Measurements from ENCODE around the gene DROSHA.

Gene DROSHA

GRCh38 chr5:31469886-31470285, 62.0 kb downstream of the DROSHA start:
- ATAC-seq (ENCODE audit: insufficient read depth, low read depth) (no peak), DNase-seq (no peak)
- no peak for TF ChIP-seq CTCF (IDR thresholded peaks at IDR 0.05; ENCODE audit: borderline replicate concordance, extremely low read depth, low read length, poor library complexity, severe bottlenecking)
- Histone ChIP-seq H3K9me3 (ENCODE audit: insufficient read depth, low read length, severe bottlenecking) (peaks cover 8% of the 10 kb centered on the region), H2AFZ (ENCODE audit: low read depth, low read length) (no peak overlapping the region), H3K27ac (ENCODE audit: low read length) (no peak overlapping the region), H3K79me2 (ENCODE audit: insufficient read depth, low read length) (no peaks in the 10 kb centered on the region), H3K36me3 (ENCODE audit: insufficient read depth, low read length) (peaks cover 77% of the 10 kb centered on the region), H3K9ac (ENCODE audit: low read depth, low read length) (no peak overlapping the region), H3K27me3 (ENCODE audit: insufficient read depth, low read length, poor library complexity) (no peaks in the 10 kb centered on the region), H3K4me3 (ENCODE audit: low read depth in 1 of 2, low read length in 2 of 2) (no peak overlapping the region), H3K4me2 (ENCODE audit: insufficient read depth, low read length) (no peak overlapping the region), H3K4me1 (ENCODE audit: insufficient read depth, low read length) (no peaks in the 10 kb centered on the region), H4K20me1 (ENCODE audit: insufficient read depth, low read length) (no peaks in the 10 kb centered on the region)

GRCh38 chr5:31469466-31469865, 62.4 kb downstream of the DROSHA start:
- Histone ChIP-seq H4K20me1 (ENCODE audit: insufficient read depth, low read length) (no peaks in the 10 kb centered on the region), H3K27me3 (ENCODE audit: insufficient read depth, low read length, poor library complexity) (no peaks in the 10 kb centered on the region), H3K36me3 (ENCODE audit: insufficient read depth, low read length) (peaks cover 77% of the 10 kb centered on the region), H3K27ac (ENCODE audit: low read length) (no peak overlapping the region), H3K4me2 (ENCODE audit: insufficient read depth, low read length) (no peak overlapping the region), H3K9ac (ENCODE audit: low read depth, low read length) (no peak overlapping the region), H3K4me3 (ENCODE audit: low read depth in 1 of 2, low read length in 2 of 2) (no peak overlapping the region), H3K9me3 (ENCODE audit: insufficient read depth, low read length, severe bottlenecking) (peaks cover 9% of the 10 kb centered on the region), H3K79me2 (ENCODE audit: insufficient read depth, low read length) (no peaks in the 10 kb centered on the region), H2AFZ (ENCODE audit: low read depth, low read length) (no peak overlapping the region), H3K4me1 (ENCODE audit: insufficient read depth, low read length) (no peaks in the 10 kb centered on the region)
- no peak for DNase-seq
- no peak for ATAC-seq (ENCODE audit: insufficient read depth, low read depth)
- TF ChIP-seq EZH2 (IDR thresholded peaks at IDR 0.05; ENCODE audit: borderline replicate concordance, low read depth, low read length, severe bottlenecking), result no peak
- no peak for TF ChIP-seq CTCF (IDR thresholded peaks at IDR 0.05; ENCODE audit: borderline replicate concordance, extremely low read depth, low read length, poor library complexity, severe bottlenecking)

GRCh38 chr5:31465291-31465690, 66.6 kb downstream of the DROSHA start:
- peaks cover 92% of the 10 kb centered on the region for H3K36me3 ChIP-seq (ENCODE audit: insufficient read depth, low read length)
- H3K4me1 ChIP-seq (ENCODE audit: insufficient read depth, low read length), result no peaks in the 10 kb centered on the region
- H3K4me3 ChIP-seq (ENCODE audit: low read depth in 1 of 2, low read length in 2 of 2), result no peak overlapping the region
- DNase-seq, result no peak
- no peak overlapping the region for H3K4me2 ChIP-seq (ENCODE audit: insufficient read depth, low read length)
- H3K27me3 ChIP-seq (ENCODE audit: insufficient read depth, low read length, poor library complexity), result no peaks in the 10 kb centered on the region
- no peaks in the 10 kb centered on the region for H4K20me1 ChIP-seq (ENCODE audit: insufficient read depth, low read length)
- H3K9me3 ChIP-seq (ENCODE audit: insufficient read depth, low read length, severe bottlenecking), result peaks cover 43% of the 10 kb centered on the region
- no peaks in the 10 kb centered on the region for H3K79me2 ChIP-seq (ENCODE audit: insufficient read depth, low read length)
- no peak for ATAC-seq (ENCODE audit: insufficient read depth, low read depth)
- no peak for TF ChIP-seq EZH2 (IDR thresholded peaks at IDR 0.05; ENCODE audit: borderline replicate concordance, low read depth, low read length, severe bottlenecking)
- no peak for TF ChIP-seq CTCF (IDR thresholded peaks at IDR 0.05; ENCODE audit: borderline replicate concordance, extremely low read depth, low read length, poor library complexity, severe bottlenecking)
- H3K9ac ChIP-seq (ENCODE audit: low read depth, low read length), result no peak overlapping the region
- no peak overlapping the region for H2AFZ ChIP-seq (ENCODE audit: low read depth, low read length)
- no peak overlapping the region for H3K27ac ChIP-seq (ENCODE audit: low read length)

- Histone ChIP-seq H3K9me3 (ENCODE audit: insufficient read depth, low read length, severe bottlenecking) (peaks cover 43% of the 10 kb centered on the region), H2AFZ (ENCODE audit: low read depth, low read length) (no peak overlapping the region), H3K4me1 (ENCODE audit: insufficient read depth, low read length) (no peaks in the 10 kb centered on the region), H3K4me3 (ENCODE audit: low read depth in 1 of 2, low read length in 2 of 2) (no peak overlapping the region), H4K20me1 (ENCODE audit: insufficient read depth, low read length) (no peaks in the 10 kb centered on the region), H3K79me2 (ENCODE audit: insufficient read depth, low read length) (no peaks in the 10 kb centered on the region), H3K27me3 (ENCODE audit: insufficient read depth, low read length, poor library complexity) (no peaks in the 10 kb centered on the region), H3K36me3 (ENCODE audit: insufficient read depth, low read length) (peaks cover 97% of the 10 kb centered on the region), H3K4me2 (ENCODE audit: insufficient read depth, low read length) (no peak overlapping the region), H3K27ac (ENCODE audit: low read length) (no peak overlapping the region), H3K9ac (ENCODE audit: low read depth, low read length) (no peak overlapping the region)
- no peak for TF ChIP-seq CTCF (IDR thresholded peaks at IDR 0.05; ENCODE audit: borderline replicate concordance, extremely low read depth, low read length, poor library complexity, severe bottlenecking)
- no peak for TF ChIP-seq EZH2 (IDR thresholded peaks at IDR 0.05; ENCODE audit: borderline replicate concordance, low read depth, low read length, severe bottlenecking)
- ATAC-seq (ENCODE audit: insufficient read depth, low read depth) (no peak), DNase-seq (no peak)
Measured at GRCh38 chr5:31464081-31464480, 67.8 kb downstream of the DROSHA start.

Data from DND-41 (cell line).